Natural killer cell (primary cell): ENCODE data around the gene GFRA1. TPM values are rescaled to one million over a fixed set of nuclear protein-coding genes. Genes with fewer than 3 reads are reported as not detected.

ENCODE experiments used
- ATAC-seq, 3 donors: fragments of 150-1000 bp in 2 of 3; fragments of 200-7000 bp in 1 of 3; cut with Tn5 transposase; 1 replicate in 1 of 3; 2 replicates in 2 of 3; pipeline ENCODE4 v1.10.0; 2021; ENCODE audit warnings: mild to moderate bottlenecking in 2 of 3, moderate library complexity in 2 of 3
- DNase-seq, 2 donors: peaks; one replicate each; pipeline versions ENCODE4 v3.0.0 to v3.0.0-alpha.2; 2013 to 2021; ENCODE audit warnings: mixed read lengths in 1 of 2
- H3K27ac ChIP-seq: one replicate; pipeline ENCODE4 v1.5.1; 2013; ENCODE audit warnings: mild to moderate bottlenecking, low read length
- H3K27me3 ChIP-seq: one replicate; pipeline ENCODE4 v1.6.1; 2013; ENCODE audit warnings: low read length; ENCODE audit not compliant: control insufficient read depth, insufficient read depth
- H3K36me3 ChIP-seq: one replicate; pipeline ENCODE4 v1.6.1; 2013; ENCODE audit warnings: low read length; ENCODE audit not compliant: control insufficient read depth, insufficient read depth
- H3K4me1 ChIP-seq: one replicate; pipeline ENCODE4 v1.6.1; 2013; ENCODE audit warnings: low read length; ENCODE audit not compliant: control insufficient read depth, insufficient read depth
- H3K4me3 ChIP-seq: one replicate; pipeline ENCODE4 v1.5.1; 2013; ENCODE audit warnings: low read length
- H3K9me3 ChIP-seq: one replicate; pipeline ENCODE4 v1.6.1; 2013; ENCODE audit warnings: low read length; ENCODE audit not compliant: control insufficient read depth, insufficient read depth
- H3K27ac Mint-ChIP-seq, 2 donors: one replicate each; pipeline ENCODE4 v1.8.0; 2022; ENCODE audit warnings: mild to moderate bottlenecking in 2 of 2, mixed read lengths in 2 of 2, moderate library complexity in 1 of 2
- H3K27me3 Mint-ChIP-seq, 2 donors: one replicate each; pipeline ENCODE4 v1.8.0; 2022; ENCODE audit warnings: low read depth in 2 of 2, mixed read lengths in 2 of 2
- H3K36me3 Mint-ChIP-seq: one replicate; pipeline ENCODE4 v1.8.0; 2022; ENCODE audit warnings: mixed read lengths
- H3K4me1 Mint-ChIP-seq, 2 donors: one replicate each; pipeline ENCODE4 v1.8.0; 2022; ENCODE audit warnings: mixed read lengths in 2 of 2
- H3K4me3 Mint-ChIP-seq: one replicate; pipeline ENCODE4 v1.8.0; 2022; ENCODE audit warnings: mild to moderate bottlenecking, moderate library complexity, mixed read lengths
- H3K9me3 Mint-ChIP-seq, 2 donors: one replicate each; pipeline ENCODE4 v1.8.0; 2022; ENCODE audit warnings: mixed read lengths in 2 of 2
- CTCF ChIP-seq: fragments of 200-600 bp; IDR thresholded peaks from one replicate; pipeline ENCODE4 v1.8.0; 2022; ENCODE audit warnings: antibody characterized with exemption
- WGBS: methylation state at CpG from one replicate; pipeline ENCODE4 v1.1.7; 2013; ENCODE audit warnings: missing lambda C conversion rate; ENCODE audit not compliant: insufficient coverage; 5-methylcytosine and 5-hydroxymethylcytosine counted together
- intact Hi-C: fragments of 100-400 bp; cut with micrococcal nuclease; formaldehyde crosslinking; loops from one replicate; pipeline ENCODE4 v1.14.2; 2022
- total RNA-seq, 4 donors: library from RNA; stranded (reverse); fragments of 120-200 nt in 1 of 4; gene quantifications; one replicate each; pipeline versions ENCODE4 v1.2.3 to v1.2.4, GENCODE V29; 2013 to 2022

Gene GFRA1
- total RNA-seq, 3 donors from 2014 or later (not counting 1 experiment from before 2014, with no cell fraction given) = not detected

DNA sequence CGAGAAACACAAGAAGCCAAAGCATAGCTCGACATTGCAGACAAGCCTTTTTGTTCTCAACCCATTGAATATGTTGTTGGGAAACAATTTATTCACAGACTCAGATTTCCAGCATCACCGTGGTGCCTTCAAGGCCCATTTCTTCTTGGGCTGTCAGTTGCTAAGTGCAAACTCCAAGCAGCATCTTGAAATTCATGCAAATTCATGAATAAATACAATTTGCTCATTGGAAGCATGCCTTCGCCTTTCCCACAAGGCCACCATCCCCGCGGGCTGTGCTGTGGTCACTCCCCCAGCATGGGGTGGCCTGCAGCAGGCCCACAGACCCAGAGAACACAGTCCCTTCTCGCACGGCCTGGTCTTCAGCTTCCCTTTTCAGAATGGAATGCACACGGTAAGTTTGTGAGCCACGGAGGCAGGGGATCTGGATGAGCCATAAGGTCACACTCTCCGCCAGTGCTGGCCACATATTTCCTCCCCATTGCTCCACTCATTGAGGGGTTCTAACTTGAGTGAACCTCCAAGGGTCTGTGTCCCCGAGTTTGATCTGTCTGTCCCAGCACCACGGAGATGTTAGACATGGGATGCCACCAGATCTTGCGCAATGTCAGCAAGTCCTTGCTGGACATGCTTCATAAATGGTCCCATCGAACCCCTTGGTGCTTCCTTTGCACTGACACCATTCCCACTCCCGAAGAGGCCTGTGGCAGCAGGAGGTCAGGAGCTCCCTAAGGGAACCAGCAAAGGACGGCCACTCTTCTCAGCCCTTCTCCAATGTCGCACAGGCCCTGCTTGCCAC is 109.5 kb downstream of the GFRA1 start:
- H3K4me3 ChIP-seq = no peak overlapping the region
- no peak for DNase-seq
- Mint-ChIP-seq H3K9me3 (peaks cover 7% of the 10 kb centered on the region in 2 donors), H3K4me3 (no peak overlapping the region), H3K27me3 (no peaks in the 10 kb centered on the region), H3K27ac (no peak overlapping the region), H3K36me3 (peaks cover 6% of the 10 kb centered on the region), H3K4me1 (no peaks in the 10 kb centered on the region)
- 83% methylated on average over 18 of the region's 18 CpGs for WGBS
- H3K9me3 ChIP-seq = peaks cover 3% of the 10 kb centered on the region
- intact Hi-C loops = no loop called here
- no peaks in the 10 kb centered on the region for H3K36me3 ChIP-seq
- ATAC-seq = no peak
- no peaks in the 10 kb centered on the region for H3K27me3 ChIP-seq
- TF ChIP-seq CTCF = no peak
- no peaks in the 10 kb centered on the region for H3K4me1 ChIP-seq
- H3K27ac ChIP-seq = no peak overlapping the region

DNA sequence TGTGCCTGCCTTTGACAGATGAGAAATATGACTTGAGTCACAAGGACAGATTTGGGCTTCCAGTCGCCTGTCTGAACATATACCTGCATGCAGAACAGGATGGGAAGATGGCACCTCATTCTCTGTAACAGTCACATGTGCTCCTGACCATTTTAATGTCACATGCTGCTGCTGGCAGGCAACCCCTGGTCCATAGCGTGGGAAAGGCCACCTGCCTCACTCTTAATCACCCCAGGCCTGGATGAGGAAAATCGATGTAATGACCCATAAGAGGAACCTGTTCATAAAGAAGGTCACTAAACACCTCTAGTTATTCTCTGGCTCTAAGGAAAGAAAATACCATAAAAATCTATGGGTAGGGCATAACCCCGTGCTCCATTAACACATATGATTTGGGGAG is 110.2 kb downstream of the GFRA1 start:
- Mint-ChIP-seq H3K9me3 (peaks cover 7% of the 10 kb centered on the region in 2 donors), H3K27me3 (no peaks in the 10 kb centered on the region), H3K27ac (no peak overlapping the region), H3K4me1 (no peaks in the 10 kb centered on the region), H3K4me3 (no peak overlapping the region), H3K36me3 (peaks cover 6% of the 10 kb centered on the region)
- Histone ChIP-seq H3K27me3 (no peaks in the 10 kb centered on the region), H3K4me1 (no peaks in the 10 kb centered on the region), H3K36me3 (no peaks in the 10 kb centered on the region), H3K27ac (no peak overlapping the region), H3K4me3 (no peak overlapping the region), H3K9me3 (peaks cover 3% of the 10 kb centered on the region)
- WGBS = 76% methylated on average over 4 of the region's 4 CpGs
- ATAC-seq (no peak), DNase-seq (no peak)
- intact Hi-C loops = no loop called here
- TF ChIP-seq CTCF = no peak

DNA sequence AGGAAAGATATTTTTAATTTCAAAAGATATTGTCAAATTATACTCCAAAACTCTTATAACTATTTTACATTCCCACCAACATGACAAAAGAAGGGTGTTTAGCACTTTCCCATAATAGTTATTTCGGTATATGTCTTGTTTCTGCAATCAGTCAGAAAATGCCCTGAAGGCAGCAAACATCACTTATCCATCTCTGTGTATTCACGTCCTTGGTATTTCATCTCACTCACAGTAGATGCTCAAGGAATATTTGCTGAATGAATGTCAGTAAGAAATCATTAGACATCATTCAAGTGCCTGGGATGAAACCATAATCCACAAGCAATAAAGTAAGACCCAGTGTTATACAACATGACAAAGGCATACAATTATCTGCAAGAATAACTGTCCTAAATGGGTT is 112.7 kb downstream of the GFRA1 start:
- Histone ChIP-seq H3K4me1 (no peaks in the 10 kb centered on the region), H3K36me3 (no peaks in the 10 kb centered on the region), H3K27me3 (no peaks in the 10 kb centered on the region), H3K27ac (no peak overlapping the region), H3K4me3 (no peak overlapping the region), H3K9me3 (peaks cover 3% of the 10 kb centered on the region)
- no peak overlapping the region for H3K27ac Mint-ChIP-seq
- 93% methylated on average over 2 of the region's 2 CpGs for WGBS
- no peaks in the 10 kb centered on the region for H3K36me3 Mint-ChIP-seq
- no peaks in the 10 kb centered on the region for H3K4me1 Mint-ChIP-seq
- TF ChIP-seq CTCF = no peak
- no peaks in the 10 kb centered on the region for H3K27me3 Mint-ChIP-seq
- H3K4me3 Mint-ChIP-seq = no peak overlapping the region
- DNase-seq (no peak), ATAC-seq (no peak)
- no peaks in the 10 kb centered on the region for H3K9me3 Mint-ChIP-seq
- intact Hi-C loops = no loop called here

DNA sequence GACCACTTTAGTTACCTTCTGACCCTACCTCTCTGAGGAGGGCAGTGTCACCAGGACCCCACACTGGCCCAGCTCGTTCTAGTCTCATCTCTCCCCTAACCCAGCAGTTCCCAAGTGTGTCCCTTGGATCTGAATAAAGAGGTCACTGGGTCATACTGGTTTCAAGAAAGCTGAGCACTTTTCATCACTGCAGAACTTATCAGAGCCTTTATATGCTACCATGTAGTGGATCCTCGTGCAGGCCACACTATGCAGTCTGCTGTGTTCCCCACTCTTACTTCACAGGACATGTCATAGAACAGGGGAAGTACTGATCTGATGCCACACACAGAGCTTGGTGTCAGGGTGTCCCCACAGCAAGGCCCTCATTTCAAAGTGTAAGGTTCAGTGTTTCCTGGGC is 113.8 kb downstream of the GFRA1 start:
- no peak overlapping the region for H3K4me3 Mint-ChIP-seq
- peaks cover 3% of the 10 kb centered on the region for H3K9me3 ChIP-seq
- no peaks in the 10 kb centered on the region for H3K36me3 Mint-ChIP-seq
- TF ChIP-seq CTCF = no peak
- H3K4me3 ChIP-seq = no peak overlapping the region
- no peaks in the 10 kb centered on the region for H3K4me1 ChIP-seq
- H3K27ac Mint-ChIP-seq = no peak overlapping the region
- H3K4me1 Mint-ChIP-seq = no peaks in the 10 kb centered on the region
- no peak for ATAC-seq
- no peaks in the 10 kb centered on the region for H3K9me3 Mint-ChIP-seq
- no peak overlapping the region for H3K27ac ChIP-seq
- H3K27me3 Mint-ChIP-seq = no peaks in the 10 kb centered on the region
- 78% methylated on average over 2 of the region's 2 CpGs for WGBS
- no peak for DNase-seq
- no peaks in the 10 kb centered on the region for H3K27me3 ChIP-seq
- intact Hi-C loops = no loop called here
- no peaks in the 10 kb centered on the region for H3K36me3 ChIP-seq
